GM12865 (cell line): ENCODE data around the gene TMEM164.

Experiments used
- DNase-seq: peaks from one replicate; pipeline ENCODE4 v3.0.0; 2010; ENCODE audit warnings: low read depth
- H3K4me3 ChIP-seq: 2 replicates; pipeline ENCODE4 v1.5.1; 2011; ENCODE audit warnings: mild to moderate bottlenecking, low read depth, low read length, control low read depth
- CTCF ChIP-seq: IDR thresholded peaks from 2 replicates; pipeline ENCODE4 v1.5.1; 2011; ENCODE audit warnings: low read length, control low read depth, low read depth, inconsistent platforms; ENCODE audit not compliant: insufficient read depth; ENCODE audit errors: missing control alignments

The TMEM164 gene

DNA sequence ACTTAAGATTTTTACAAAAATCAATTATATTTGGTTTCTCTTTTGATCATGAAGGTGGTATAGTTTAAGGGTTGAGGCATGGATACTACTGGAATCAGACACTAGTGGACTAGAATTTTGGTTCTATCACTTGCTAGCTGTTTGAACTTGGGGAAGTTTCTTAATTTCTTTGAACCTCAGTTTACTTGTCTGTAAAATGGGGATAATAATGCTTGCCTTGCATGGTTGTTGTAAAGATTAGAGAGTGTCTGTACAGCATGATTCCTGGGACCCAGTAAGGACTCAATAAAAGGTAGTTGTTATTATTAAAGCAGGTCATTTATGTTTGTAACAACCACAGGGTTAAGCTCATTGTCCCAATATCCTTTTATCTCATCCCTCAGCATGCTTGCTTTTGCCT is 36.0 kb downstream of the TMEM164 start:
- no peak overlapping the region for H3K4me3 ChIP-seq
- DNase-seq = no peak
- TF ChIP-seq CTCF = no peak

GRCh38 chrX:110041980-110042379 is 39.1 kb downstream of the TMEM164 start:
- DNase-seq = no peak
- no peak overlapping the region for H3K4me3 ChIP-seq
- no peak for TF ChIP-seq CTCF

DNA sequence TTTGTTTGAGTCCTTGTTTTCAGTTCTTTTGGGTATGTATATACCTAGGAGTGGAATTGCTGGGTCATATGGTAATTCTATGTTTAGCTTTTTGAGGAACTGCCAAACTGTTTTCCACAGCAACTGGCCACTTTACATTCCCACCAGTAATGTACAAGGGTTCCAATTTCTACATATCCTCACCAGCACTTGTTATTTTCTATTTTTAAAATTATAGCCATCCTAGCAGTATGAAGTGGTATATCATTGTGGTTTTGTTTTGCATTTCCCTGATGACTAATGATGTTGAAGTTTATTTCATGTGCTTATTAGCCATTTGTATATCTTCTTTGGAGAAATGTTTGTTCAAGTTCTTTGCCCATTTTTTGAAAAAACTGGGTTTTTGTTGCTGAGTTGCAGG is 39.6 kb downstream of the TMEM164 start:
- H3K4me3 ChIP-seq = no peak overlapping the region
- no peak for DNase-seq
- no peak for TF ChIP-seq CTCF

DNA sequence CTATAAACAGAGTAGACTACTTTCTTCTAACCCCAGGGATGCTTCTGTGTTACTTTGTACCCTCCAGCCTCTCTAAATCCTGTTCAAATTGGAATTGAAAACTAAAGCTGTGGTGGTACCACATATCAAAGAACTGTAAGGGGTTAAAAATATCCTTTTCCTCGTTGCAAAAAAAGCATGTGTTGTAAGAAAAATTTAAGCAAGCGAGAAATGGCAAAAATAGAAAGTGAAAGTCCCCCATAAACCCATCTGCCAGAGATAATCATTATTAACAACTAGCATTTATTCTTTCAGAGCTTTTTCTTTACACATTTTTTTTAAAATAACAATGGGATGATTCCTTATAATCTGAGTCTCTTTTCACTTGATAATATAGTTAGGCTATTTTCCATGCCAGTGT is 40.6 kb downstream of the TMEM164 start:
- no peak for TF ChIP-seq CTCF
- no peak for DNase-seq
- H3K4me3 ChIP-seq = no peak overlapping the region

DNA sequence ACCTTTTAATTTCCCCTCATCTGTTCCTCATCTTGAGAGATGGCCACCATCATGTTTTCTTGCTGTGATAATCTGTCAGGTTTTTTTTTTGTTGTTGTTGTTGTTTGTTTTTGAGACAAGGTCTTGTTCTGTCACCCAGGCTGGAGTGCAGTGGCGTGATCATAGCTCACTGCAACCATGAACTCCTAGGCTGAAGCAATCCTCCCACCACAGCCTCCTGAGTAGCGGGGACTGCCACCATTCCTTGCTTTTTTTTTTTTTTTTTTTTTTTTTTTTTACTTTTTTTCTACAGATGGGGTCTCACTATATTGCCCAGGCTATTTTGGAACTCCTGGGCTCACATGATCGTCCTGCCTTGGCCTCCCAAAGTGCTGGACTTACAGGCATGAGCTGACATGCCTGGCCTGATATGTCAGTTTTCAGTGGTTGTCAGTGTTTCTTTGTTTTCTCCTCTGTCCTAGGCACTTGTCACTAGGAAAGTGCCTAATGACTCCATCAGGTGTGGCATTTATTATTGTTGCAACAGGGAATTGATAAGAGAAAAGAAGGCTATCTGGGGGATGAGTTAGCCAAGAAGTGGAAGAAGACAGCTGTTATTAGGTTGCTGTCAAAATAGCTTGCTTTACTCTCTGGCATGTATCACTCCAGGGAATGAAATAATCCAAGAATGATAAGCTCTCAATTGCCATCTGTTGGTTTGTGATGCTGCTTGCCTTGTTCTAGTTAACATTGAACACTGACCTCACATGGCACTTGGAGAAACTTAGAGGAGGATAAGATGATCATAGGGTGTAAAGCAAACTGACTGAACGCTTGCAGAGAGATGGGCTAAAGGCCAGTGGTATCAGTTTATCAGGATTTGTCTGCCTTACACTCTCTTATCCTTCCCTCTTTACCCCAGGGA is 41.7 kb downstream of the TMEM164 start:
- DNase-seq = no peak
- no peak overlapping the region for H3K4me3 ChIP-seq
- TF ChIP-seq CTCF = no peak

DNA sequence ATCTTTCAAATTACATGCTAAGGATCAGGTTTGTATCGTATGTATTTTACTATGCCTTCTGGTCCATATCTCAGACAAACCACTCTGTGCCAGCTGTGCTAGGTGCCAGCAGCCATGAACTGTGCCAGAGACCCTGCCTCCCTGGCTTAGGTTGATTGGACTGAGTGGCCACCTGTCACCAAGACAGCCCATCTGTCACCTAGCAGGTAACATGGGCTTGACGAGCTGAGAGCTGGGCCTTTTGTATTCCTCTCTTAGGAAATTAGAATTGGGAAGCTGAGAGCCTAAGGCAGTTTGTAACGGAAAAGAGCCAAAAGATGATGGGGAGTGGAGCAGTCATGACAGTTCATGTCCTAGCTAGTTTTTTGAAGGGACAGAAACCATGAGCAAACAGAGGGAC is 42.5 kb downstream of the TMEM164 start:
- H3K4me3 ChIP-seq = no peak overlapping the region
- no peak for DNase-seq
- no peak for TF ChIP-seq CTCF

- no peak for TF ChIP-seq CTCF
- H3K4me3 ChIP-seq = no peak overlapping the region
- no peak for DNase-seq
These were observed 43.1 kb downstream of the TMEM164 start for GRCh38 chrX:110046001-110046400.
